Hematopoietic multipotent progenitor cell treated with erythropoietin and hydrocortisone succinate and interleukin-3 and kit ligand, for 8 days (in vitro differentiated cells): ENCODE data around the gene XPNPEP3.
A peak's percentile ranks its signal among the peaks of the same experiment; 100 is the strongest.

Source experiments
- DNase-seq: peaks from one replicate; pipeline ENCODE4 v3.0.0-alpha.2; 2015

XPNPEP3 gene

GRCh38 chr22:40950962-40951794, 94.2 kb downstream of the XPNPEP3 start, which contains the start of gene RBX1:
TSS of gene RBX1 (plus strand) at chr22:40951378. CDS start at chr22:40951399, 21 bp downstream.
- peak; percentile 99 for DNase-seq

- DNase-seq, result no peak
Measured at GRCh38 chr22:40951795-40952605, 95.1 kb downstream of the XPNPEP3 start.

- DNase-seq, result peak; percentile 31
Measured at GRCh38 chr22:40953471-40953870, 96.5 kb downstream of the XPNPEP3 start.

- peak; percentile 31 for DNase-seq
Measured at GRCh38 chr22:40954113-40954512, 97.2 kb downstream of the XPNPEP3 start.

- DNase-seq, result peak; percentile 97
Measured at GRCh38 chr22:40955571-40955970, 98.6 kb downstream of the XPNPEP3 start.

- peak; percentile 43 for DNase-seq
Measured at GRCh38 chr22:40957601-40958000, 100.7 kb downstream of the XPNPEP3 start.

- no peak for DNase-seq
Measured at GRCh38 chr22:40958299-40958698, 101.4 kb downstream of the XPNPEP3 start.

- no peak for DNase-seq
Measured at GRCh38 chr22:40960145-40960544, 103.2 kb downstream of the XPNPEP3 start.

GRCh38 chr22:40965936-40966725, 109.2 kb downstream of the XPNPEP3 start:
- DNase-seq, result peak; percentile 88

GRCh38 chr22:40966726-40967085, 109.8 kb downstream of the XPNPEP3 start:
- peak; percentile 64 for DNase-seq

GRCh38 chr22:40967111-40967760, 110.3 kb downstream of the XPNPEP3 start:
- DNase-seq, result no peak

GRCh38 chr22:40972587-40972986, 115.6 kb downstream of the XPNPEP3 start:
- no peak for DNase-seq

GRCh38 chr22:40973144-40973543, 116.2 kb downstream of the XPNPEP3 start:
- no peak for DNase-seq

- no peak for DNase-seq
Measured at GRCh38 chr22:40975366-40975765, 118.4 kb downstream of the XPNPEP3 start.

GRCh38 chr22:40976866-40977700, 120.1 kb downstream of the XPNPEP3 start:
- no peak for DNase-seq

- DNase-seq, result no peak
Measured at GRCh38 chr22:40979198-40979597, 122.2 kb downstream of the XPNPEP3 start.

- DNase-seq, result no peak
Measured at GRCh38 chr22:40979871-40980270, 122.9 kb downstream of the XPNPEP3 start.
